Vagina (tissue), 2 donors: ENCODE data around the gene ATP11A. TPM values are rescaled to one million over a fixed set of nuclear protein-coding genes. Genes with fewer than 3 reads are reported as not detected.
"Not testable (repeated sequence)": the region's sequence is repeated elsewhere in the genome, so short reads cannot be mapped to it uniquely, and the experiment has no call there.

Source experiments
- DNase-seq, 2 donors: peaks; one replicate each; pipeline ENCODE4 v3.0.0-alpha.2; 2017; ENCODE audit errors: extremely low spot score in 2 of 2
- H3K27ac ChIP-seq: fragments of 200-600 bp; sonication (generic); one replicate; pipeline ENCODE4 v1.5.1; 2019
- H3K27me3 ChIP-seq: fragments of 200-600 bp; sonication (generic); one replicate; pipeline ENCODE4 v1.5.1; 2019
- H3K36me3 ChIP-seq, 2 donors: fragments of 200-600 bp; sonication (generic); one replicate each; pipeline ENCODE4 v1.5.1; 2017 to 2019
- H3K4me1 ChIP-seq: fragments of 200-600 bp; sonication (generic); one replicate; pipeline ENCODE4 v1.5.1; 2019
- H3K4me3 ChIP-seq, 2 donors: fragments of 200-600 bp; sonication (generic); 1 replicate in 1 of 2; 2 replicates in 1 of 2; pipeline ENCODE4 v1.5.1; 2016 to 2019
- H3K9me3 ChIP-seq: fragments of 200-600 bp; sonication (generic); one replicate; pipeline ENCODE4 v1.5.1; 2019
- POLR2A ChIP-seq, 2 donors: fragments of 450-650 bp; IDR thresholded peaks; one replicate each; pipeline ENCODE4 v1.6.1; 2017; ENCODE audit warnings: antibody characterized with exemption in 2 of 2, mild to moderate bottlenecking in 2 of 2, moderate library complexity in 2 of 2
- POLR2AphosphoS5 ChIP-seq, 2 donors: sonication (generic); formaldehyde crosslinking; IDR thresholded peaks; one replicate each; pipeline ENCODE4 v1.9.0; 2017; ENCODE audit warnings: antibody characterized with exemption in 2 of 2, mild to moderate bottlenecking in 2 of 2, low read depth in 1 of 2; ENCODE audit not compliant: insufficient read depth in 1 of 2
- intact Hi-C: fragments of 100-400 bp; cut with DNase I; formaldehyde crosslinking; loops from one replicate; pipeline ENCODE4 v1.15.1; 2023
- total RNA-seq: library from RNA; depleted of rRNA; stranded (reverse); fragments of >200 nt; gene quantifications from one replicate; pipeline ENCODE4 v1.2.3, GENCODE V29; 2016
- TF ChIP-seq, protein P1 (sequence below), 3 experiments: fragments of 450-650 bp in 2 of 3; fragments of 200-600 bp in 1 of 3; sonication (generic) in 1 of 3; IDR thresholded peaks; one replicate each; pipeline ENCODE4 v1.5.1; 2017 to 2019; ENCODE audit warnings: antibody characterized with exemption in 3 of 3, mild to moderate bottlenecking in 2 of 3, moderate library complexity in 2 of 3

ATP11A gene
- total RNA-seq, 1 donor from 2014 or later = 33.4 TPM

DNA sequence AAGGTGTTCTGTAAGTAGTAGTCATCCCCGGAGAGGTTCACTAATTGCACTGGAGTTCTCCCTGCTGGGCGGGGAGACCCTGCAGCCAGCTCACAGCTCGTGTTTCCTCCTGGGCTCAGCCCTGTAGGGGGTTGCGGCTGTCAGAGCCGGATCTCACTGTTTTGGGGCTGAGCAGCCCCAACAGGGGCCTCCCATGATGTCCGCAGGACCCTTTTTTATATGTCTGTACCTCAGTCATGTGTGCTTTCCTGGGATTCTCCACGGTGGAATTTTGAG, 148.9 kb downstream of the ATP11A start:
- no peak for TF ChIP-seq POLR2A (IDR thresholded peaks at IDR 0.05)
- TF ChIP-seq POLR2AphosphoS5 (IDR thresholded peaks at IDR 0.05; ENCODE audit: insufficient read depth in 1 of 2, low read depth in 1 of 2) = no peak
- TF ChIP-seq, protein P1, sequence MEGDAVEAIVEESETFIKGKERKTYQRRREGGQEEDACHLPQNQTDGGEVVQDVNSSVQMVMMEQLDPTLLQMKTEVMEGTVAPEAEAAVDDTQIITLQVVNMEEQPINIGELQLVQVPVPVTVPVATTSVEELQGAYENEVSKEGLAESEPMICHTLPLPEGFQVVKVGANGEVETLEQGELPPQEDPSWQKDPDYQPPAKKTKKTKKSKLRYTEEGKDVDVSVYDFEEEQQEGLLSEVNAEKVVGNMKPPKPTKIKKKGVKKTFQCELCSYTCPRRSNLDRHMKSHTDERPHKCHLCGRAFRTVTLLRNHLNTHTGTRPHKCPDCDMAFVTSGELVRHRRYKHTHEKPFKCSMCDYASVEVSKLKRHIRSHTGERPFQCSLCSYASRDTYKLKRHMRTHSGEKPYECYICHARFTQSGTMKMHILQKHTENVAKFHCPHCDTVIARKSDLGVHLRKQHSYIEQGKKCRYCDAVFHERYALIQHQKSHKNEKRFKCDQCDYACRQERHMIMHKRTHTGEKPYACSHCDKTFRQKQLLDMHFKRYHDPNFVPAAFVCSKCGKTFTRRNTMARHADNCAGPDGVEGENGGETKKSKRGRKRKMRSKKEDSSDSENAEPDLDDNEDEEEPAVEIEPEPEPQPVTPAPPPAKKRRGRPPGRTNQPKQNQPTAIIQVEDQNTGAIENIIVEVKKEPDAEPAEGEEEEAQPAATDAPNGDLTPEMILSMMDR (IDR thresholded peaks at IDR 0.05) = no peak
- Histone ChIP-seq H3K9me3 (no peaks in the 10 kb centered on the region), H3K4me3 (no peak overlapping the region), H3K27ac (no peak overlapping the region), H3K27me3 (no peaks in the 10 kb centered on the region), H3K36me3 (peaks cover 0 to 11% of the 10 kb centered on the region in 2 donors), H3K4me1 (no peaks in the 10 kb centered on the region)
- intact Hi-C loops = no loop called here
- no peak for DNase-seq

DNA sequence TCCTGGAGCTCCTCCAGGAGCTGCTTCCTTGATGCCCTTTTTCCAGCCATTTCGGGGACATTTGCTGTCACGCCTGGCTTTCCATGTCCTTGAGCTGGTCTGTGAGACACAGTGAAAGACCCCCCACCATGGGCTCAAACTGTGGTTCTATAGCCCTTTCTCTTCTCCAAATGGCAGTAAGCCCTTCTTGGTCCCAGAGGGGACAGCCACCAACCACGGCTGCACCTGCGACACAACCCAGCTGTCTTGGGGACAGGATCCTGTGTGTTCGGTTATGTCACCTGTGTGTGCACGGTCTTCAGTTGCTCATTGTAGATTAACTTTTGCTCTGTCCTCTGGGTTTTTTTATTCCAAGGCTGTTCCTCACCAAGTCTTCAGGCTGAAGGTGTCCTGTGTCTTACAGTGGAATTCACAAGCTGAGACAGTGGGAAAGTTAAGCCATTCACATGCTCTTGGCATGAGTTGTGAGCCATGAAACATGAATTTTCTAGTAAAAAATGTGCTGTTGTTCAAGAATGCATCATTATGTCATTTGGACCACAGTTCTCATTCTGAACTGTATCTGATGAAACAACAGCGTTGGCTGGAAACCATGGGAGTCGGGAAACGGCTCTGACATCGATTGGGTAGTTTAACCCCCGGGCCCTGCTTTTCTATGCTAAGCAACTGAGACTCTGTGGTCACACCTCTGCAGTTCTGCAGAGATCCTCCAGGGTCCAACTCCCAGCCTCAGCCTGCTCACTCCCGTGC, 149.7 kb downstream of the ATP11A start:
- Histone ChIP-seq H3K9me3 (no peaks in the 10 kb centered on the region), H3K4me1 (no peaks in the 10 kb centered on the region), H3K27me3 (no peaks in the 10 kb centered on the region), H3K27ac (no peak overlapping the region), H3K4me3 (no peak overlapping the region), H3K36me3 (peaks cover 0 to 6% of the 10 kb centered on the region in 2 donors)
- no peak for DNase-seq
- intact Hi-C loops = no loop called here
- TF ChIP-seq, protein P1 (IDR thresholded peaks at IDR 0.05) = no peak
- TF ChIP-seq POLR2AphosphoS5 (IDR thresholded peaks at IDR 0.05; ENCODE audit: insufficient read depth in 1 of 2, low read depth in 1 of 2) = no peak
- no peak for TF ChIP-seq POLR2A (IDR thresholded peaks at IDR 0.05)

DNA sequence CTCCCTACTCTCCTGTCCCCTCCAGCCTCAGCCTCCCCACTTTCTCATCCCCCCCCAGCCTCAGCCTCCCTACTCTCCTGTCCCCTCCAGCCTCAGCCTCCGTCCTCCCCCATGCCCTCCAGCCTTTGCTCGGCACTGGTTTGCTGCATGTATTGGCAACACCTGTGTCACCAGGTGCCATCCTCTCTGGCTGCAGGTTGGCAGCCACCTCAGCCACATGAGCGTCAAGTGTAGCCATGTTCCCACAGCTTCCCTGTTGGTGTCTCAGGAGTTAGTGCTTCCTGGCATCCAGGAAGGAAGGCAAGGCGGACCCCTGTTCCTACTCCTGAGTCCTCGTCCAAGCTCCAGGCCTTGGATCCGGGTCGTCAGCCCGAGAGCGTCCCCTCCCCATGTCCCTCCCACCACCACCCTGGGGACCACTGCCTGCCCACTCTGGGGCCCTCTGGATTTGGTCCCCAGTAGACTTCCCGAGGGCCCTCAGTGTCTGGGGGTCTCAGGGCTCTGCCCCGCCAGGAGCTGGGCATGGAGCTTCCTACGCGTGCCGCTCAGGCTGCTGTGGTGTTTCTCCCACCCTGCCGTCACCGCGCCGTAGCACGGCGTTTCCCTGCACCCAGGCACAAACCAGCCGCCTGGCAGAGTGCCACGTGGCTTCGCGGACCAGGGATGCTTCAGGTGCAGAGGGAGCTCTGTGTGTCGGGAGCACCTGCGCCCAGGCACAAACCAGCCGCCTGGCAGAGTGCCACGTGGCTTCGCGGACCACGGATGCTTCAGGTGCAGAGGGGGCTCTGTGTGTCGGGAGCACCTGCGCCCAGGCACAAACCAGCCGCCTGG, 150.8 kb downstream of the ATP11A start:
- Histone ChIP-seq H3K4me1 (no peaks in the 10 kb centered on the region), H3K36me3 (no peaks in the 10 kb centered on the region), H3K27me3 (no peaks in the 10 kb centered on the region), H3K27ac (no peak overlapping the region), H3K9me3 (no peaks in the 10 kb centered on the region), H3K4me3 (no peak overlapping the region)
- no peak for TF ChIP-seq POLR2A (IDR thresholded peaks at IDR 0.05)
- no peak for TF ChIP-seq POLR2AphosphoS5 (IDR thresholded peaks at IDR 0.05; ENCODE audit: insufficient read depth in 1 of 2, low read depth in 1 of 2)
- TF ChIP-seq, protein P1 (IDR thresholded peaks at IDR 0.05) = no peak
- DNase-seq = no peak
- intact Hi-C loops = no loop called here

DNA sequence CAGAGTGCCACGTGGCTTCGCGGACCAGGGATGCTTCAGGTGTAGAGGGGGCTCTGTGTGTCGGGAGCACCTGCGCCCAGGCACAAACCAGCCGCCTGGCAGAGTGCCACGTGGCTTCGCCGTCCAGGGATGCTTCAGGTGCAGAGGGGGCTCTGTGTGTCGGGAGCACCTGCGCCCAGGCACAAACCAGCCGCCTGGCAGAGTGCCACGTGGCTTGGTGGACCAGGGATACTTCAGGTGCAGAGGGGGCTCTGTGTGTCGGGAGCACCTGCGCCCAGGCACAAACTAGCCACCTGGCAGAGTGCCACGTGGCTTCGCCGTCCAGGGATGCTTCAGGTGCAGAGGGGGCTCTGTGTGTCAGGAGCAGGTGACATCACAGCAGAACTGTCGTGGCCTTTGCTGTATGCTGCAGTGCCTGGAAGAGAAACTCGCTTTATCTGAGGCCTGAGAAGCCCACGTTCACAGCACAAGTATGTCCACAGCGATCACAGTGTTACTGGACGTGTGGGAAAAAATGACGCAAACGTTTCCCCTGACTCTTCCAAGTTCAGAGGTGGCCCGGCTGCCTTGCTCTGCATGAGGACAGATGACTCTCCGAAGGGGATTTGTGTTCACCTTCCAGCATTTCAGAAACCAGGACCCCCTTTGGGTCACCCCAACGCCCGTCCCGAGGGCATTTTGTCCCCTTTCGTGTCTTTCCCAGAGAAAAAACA, 151.6 kb downstream of the ATP11A start:
- DNase-seq, intact Hi-C loops, H3K27ac ChIP-seq, H3K36me3 ChIP-seq, H3K4me3 ChIP-seq, H3K4me1 ChIP-seq, H3K9me3 ChIP-seq, H3K27me3 ChIP-seq: not testable (repeated sequence)

DNA sequence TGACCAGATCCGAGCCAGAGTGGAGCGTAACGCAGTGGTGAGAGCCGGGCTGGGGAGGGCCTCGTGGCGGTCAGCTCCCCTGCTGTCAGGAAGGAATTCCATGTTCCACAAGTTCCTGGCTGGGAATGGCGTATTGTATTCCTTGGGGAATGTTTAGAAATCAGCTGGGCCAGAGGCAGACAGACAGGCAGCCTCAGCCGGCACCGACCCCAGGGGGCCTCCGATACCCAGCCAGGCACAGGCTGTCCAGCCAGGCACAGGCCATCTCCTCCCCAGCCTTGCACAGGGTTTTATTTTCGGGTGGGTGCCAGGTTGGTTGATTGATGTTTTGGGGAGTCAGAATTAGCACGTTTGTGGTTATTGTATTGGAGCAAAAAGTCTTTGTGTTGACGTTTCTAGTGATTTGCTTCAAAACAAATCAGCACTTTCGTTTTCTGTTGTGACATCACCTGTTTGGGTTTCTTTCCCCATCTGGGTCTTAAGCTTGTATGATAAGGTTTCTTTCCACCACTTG, 152.6 kb downstream of the ATP11A start:
- Histone ChIP-seq H3K4me1 (no peaks in the 10 kb centered on the region), H3K36me3 (no peaks in the 10 kb centered on the region), H3K27me3 (no peaks in the 10 kb centered on the region), H3K4me3 (no peak overlapping the region), H3K9me3 (no peaks in the 10 kb centered on the region), H3K27ac (no peak overlapping the region)
- intact Hi-C loops = no loop called here
- no peak for DNase-seq
- TF ChIP-seq POLR2AphosphoS5 (IDR thresholded peaks at IDR 0.05; ENCODE audit: insufficient read depth in 1 of 2, low read depth in 1 of 2) (no peak), POLR2A (IDR thresholded peaks at IDR 0.05) (no peak)
- TF ChIP-seq, protein P1 (IDR thresholded peaks at IDR 0.05) = no peak
